SU-DHL-6 (cell line): ENCODE measurements around the gene FAM156B.
"Not testable (repeated sequence)": the region's sequence is repeated elsewhere in the genome, so short reads cannot be mapped to it uniquely, and the experiment has no call there.

ENCODE experiments used
- H2AFZ ChIP-seq: fragments of 200-600 bp; sonication (generic); 2 replicates; pipeline ENCODE4 v1.6.1; 2014; ENCODE audit warnings: low read depth, mild to moderate bottlenecking, moderate library complexity, mixed read lengths, antibody characterized with exemption, low read length; ENCODE audit not compliant: severe bottlenecking
- H3F3A ChIP-seq: fragments of 200-600 bp; shearing (Covaris generic); 2 replicates; pipeline ENCODE4 v1.6.0; 2016; ENCODE audit warnings: antibody characterized with exemption, mild to moderate bottlenecking; ENCODE audit not compliant: insufficient read depth
- H3K27ac ChIP-seq: fragments of 200-600 bp; sonication (generic); 2 replicates; pipeline ENCODE4 v1.5.1; 2016; ENCODE audit warnings: low read depth, mild to moderate bottlenecking, low read length, moderate library complexity, mixed read lengths
- H3K27me3 ChIP-seq: fragments of 200-600 bp; sonication (generic), shearing (Covaris generic); 2 replicates; pipeline ENCODE4 v1.6.0; 2014; ENCODE audit warnings: mild to moderate bottlenecking, low read length
- H3K36me3 ChIP-seq: fragments of 200-600 bp; sonication (generic); 2 replicates; pipeline ENCODE4 v1.6.1; 2014; ENCODE audit warnings: mild to moderate bottlenecking, low read length, mixed read lengths
- H3K4me2 ChIP-seq: fragments of 300-600, 200-600 bp; shearing (Covaris generic), sonication (generic); 2 replicates; pipeline ENCODE4 v1.6.0; 2014; ENCODE audit warnings: low read length, low read depth, mild to moderate bottlenecking; ENCODE audit not compliant: poor library complexity, severe bottlenecking
- H3K4me3 ChIP-seq: fragments of 200-600 bp; sonication (generic); 2 replicates; pipeline ENCODE4 v1.5.1; 2014; ENCODE audit warnings: antibody characterized with exemption, low read length, mild to moderate bottlenecking, mixed read lengths; ENCODE audit not compliant: insufficient read depth, poor library complexity, severe bottlenecking
- H3K79me2 ChIP-seq: fragments of 200-600 bp; sonication (generic); 2 replicates; pipeline ENCODE4 v1.6.1; 2014; ENCODE audit warnings: mild to moderate bottlenecking, low read length, moderate library complexity; ENCODE audit not compliant: insufficient read depth
- H3K9ac ChIP-seq: fragments of 200-600 bp; sonication (generic); 2 replicates; pipeline ENCODE4 v1.7.0; 2014; ENCODE audit warnings: mild to moderate bottlenecking, low read length
- H3K9me2 ChIP-seq: fragments of 200-600 bp; sonication (generic); replicated peaks from 2 replicates; pipeline ENCODE4 v1.6.1; 2014; ENCODE audit warnings: low read length; ENCODE audit not compliant: insufficient read depth
- H3K9me3 ChIP-seq: fragments of 200-600 bp; sonication (generic); 2 replicates; pipeline ENCODE4 v1.6.1; 2014; ENCODE audit warnings: low read length, mixed read lengths; ENCODE audit not compliant: insufficient read depth
- H4K20me1 ChIP-seq: fragments of 200-600 bp; sonication (generic); 2 replicates; pipeline ENCODE4 v1.6.1; 2014; ENCODE audit warnings: low read depth, mild to moderate bottlenecking, antibody characterized with exemption, low read length, moderate library complexity, mixed read lengths

The FAM156B gene

DNA sequence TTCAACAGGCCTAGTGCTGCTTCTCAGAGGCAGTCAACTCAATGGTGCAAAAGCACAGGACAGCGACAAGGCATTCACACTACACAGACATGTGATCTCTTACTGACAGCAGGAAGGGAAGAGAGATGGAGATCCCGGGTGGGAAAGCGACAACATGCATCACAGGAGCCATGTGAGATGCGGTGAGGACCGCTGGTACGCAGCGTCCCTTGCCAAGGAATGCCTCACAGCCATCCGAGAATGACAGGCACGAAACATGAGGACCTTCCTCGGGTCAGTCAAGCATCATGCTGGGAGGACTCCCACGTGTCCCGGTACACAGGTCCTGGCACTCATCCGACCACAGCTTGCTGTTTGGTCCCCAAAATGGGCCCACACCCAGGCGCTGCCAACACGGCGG lies 50.4 kb downstream of the FAM156B start:
- not testable (repeated sequence) for H3K4me2 ChIP-seq, H3K9ac ChIP-seq, H3K79me2 ChIP-seq, H3F3A ChIP-seq, H3K4me3 ChIP-seq, H3K27me3 ChIP-seq, H3K36me3 ChIP-seq, H3K9me3 ChIP-seq, H2AFZ ChIP-seq, H4K20me1 ChIP-seq, H3K27ac ChIP-seq, H3K9me2 ChIP-seq

- not testable (repeated sequence) for H3K36me3 ChIP-seq, H3K4me2 ChIP-seq, H4K20me1 ChIP-seq, H3K9ac ChIP-seq, H3K27me3 ChIP-seq, H3K79me2 ChIP-seq, H3K4me3 ChIP-seq, H3K9me3 ChIP-seq, H3F3A ChIP-seq, H3K9me2 ChIP-seq, H2AFZ ChIP-seq, H3K27ac ChIP-seq
Measured at GRCh38 chrX:52948265-52948664, 51.1 kb downstream of the FAM156B start.

- H3K9me3 ChIP-seq, H3K36me3 ChIP-seq, H2AFZ ChIP-seq, H3K9ac ChIP-seq, H4K20me1 ChIP-seq, H3K4me3 ChIP-seq, H3F3A ChIP-seq, H3K27ac ChIP-seq, H3K4me2 ChIP-seq, H3K27me3 ChIP-seq, H3K79me2 ChIP-seq, H3K9me2 ChIP-seq: not testable (repeated sequence)
Measured at GRCh38 chrX:52949325-52949724, 52.2 kb downstream of the FAM156B start.

DNA sequence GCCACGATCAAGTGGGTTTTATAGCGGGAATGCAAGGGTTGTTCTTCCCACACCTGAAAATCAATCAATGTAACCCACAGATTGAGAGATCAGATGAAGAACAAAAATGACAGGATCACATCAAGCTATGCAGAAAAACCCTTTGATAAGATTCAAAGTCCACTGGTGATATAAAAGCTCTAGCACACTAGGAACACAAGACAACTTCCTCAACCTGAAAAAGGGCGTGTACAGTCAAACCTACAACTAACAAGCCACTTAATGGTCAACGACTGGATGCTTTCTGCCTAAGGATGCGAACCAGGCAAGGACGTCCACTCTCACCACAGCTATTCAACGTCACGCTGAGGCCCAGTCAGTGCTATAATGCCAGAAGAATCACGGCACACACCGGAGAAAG lies 52.8 kb downstream of the FAM156B start:
- not testable (repeated sequence) for H3F3A ChIP-seq, H3K79me2 ChIP-seq, H3K9me2 ChIP-seq

More for the DNA sequence above, 52.8 kb downstream of the FAM156B start:
- not testable (repeated sequence) for H3K27ac ChIP-seq, H3K4me2 ChIP-seq, H3K4me3 ChIP-seq, H2AFZ ChIP-seq, H3K9ac ChIP-seq, H4K20me1 ChIP-seq, H3K27me3 ChIP-seq, H3K9me3 ChIP-seq, H3K36me3 ChIP-seq
